Measurements from ENCODE around the gene DNAAF1.

DNAAF1 gene

DNA sequence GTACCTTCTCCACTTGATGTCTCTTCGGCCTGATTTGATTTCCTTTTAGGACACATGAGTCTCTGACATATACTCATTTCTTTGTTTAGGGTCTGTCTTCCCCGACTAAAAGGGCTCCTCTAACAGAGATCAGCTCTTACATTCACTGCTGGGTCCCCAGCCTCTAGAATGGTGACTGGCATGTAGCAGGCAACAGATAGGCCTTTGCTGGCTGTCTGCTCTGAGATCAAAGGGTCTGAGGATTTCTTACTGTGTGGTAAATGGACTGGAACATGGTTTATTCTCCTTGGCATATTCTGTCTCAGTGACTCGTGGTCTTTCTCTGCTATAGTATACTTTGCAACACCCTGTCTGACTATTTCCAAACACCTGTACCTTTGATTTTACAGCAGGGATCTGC is 16.7 kb downstream of the DNAAF1 start:
- DNase-seq, result no peak

DNA sequence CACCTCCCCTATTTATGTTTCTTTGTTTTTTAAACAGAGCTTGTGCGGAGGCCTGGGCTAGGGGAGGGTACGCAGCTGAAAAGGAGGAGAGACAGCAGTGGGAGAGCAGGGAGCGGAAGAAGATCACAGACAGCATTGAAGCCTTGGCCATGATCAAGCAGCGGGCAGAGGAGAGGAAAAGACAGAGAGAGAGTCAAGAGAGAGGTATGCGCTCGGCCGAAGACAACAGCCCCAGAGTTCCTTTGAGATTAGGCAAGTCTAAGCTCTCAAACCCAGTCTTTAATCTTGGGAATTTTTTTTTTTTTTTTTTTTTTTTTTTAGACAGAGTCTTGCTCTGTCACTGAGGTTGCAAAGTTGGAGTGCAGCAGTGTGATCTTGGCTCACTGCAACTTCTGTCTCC is 20.6 kb downstream of the DNAAF1 start:
- DNase-seq, result no peak

DNA sequence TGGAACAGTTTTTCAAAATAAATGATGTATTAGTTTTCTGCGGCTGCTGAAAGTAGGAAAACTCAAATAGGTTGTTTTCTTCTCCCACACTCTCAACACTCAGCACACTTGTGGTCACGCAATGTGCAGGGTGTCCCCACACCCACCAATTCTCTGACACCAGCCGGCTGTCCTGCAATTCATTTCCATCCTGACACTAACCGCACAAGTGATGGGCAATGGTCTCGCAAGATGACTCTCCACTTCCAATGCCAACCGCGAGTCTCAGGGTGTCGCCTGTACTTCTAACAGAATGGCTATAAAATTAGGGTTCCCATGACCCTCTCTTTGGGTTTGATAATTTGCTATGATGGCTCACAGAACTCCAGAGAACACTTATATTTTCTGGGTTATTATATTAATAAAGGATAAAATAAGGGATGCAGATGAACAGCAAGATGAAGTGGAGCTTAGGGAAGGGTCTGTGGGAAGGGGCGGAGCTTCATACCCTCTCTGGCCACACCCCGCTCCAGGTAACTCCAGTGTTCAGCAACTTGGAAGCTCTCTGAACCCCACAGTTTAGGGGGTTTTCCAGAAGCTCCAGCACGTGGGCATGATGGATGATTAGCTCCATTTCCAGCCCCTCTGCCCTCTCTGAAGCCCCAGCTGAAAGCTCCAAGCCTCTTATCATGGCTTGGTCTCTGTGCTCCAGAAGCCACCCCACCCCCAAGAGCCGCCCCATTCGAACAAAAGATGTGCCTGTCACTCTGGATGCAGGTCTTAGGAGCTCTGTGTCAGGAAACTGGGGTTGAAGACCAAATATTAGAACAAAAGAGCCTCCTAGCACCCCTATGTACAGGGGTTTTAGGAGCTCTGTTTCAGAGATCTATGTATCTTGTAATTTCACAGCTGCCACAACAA is 21.9 kb downstream of the DNAAF1 start:
- no peak for DNase-seq

DNA sequence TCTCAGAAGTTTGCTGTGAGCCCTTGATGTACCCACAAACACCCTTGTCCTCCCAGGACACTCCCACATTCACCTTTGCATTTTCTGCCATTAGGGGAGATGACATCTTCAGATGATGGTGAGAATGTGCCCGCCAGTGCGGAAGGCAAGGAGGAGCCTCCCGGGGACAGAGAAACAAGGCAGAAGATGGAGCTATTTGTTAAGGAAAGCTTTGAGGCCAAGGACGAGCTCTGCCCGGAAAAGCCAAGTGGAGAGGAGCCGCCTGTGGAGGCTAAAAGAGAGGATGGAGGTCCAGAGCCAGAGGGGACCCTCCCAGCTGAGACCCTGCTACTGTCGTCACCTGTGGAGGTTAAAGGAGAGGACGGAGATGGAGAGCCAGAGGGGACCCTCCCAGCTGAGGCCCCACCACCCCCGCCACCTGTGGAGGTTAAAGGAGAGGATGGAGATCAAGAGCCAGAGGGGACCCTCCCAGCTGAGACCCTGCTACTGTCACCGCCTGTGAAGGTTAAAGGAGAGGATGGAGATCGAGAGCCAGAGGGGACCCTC is 24.7 kb downstream of the DNAAF1 start:
- no peak for DNase-seq

DNA sequence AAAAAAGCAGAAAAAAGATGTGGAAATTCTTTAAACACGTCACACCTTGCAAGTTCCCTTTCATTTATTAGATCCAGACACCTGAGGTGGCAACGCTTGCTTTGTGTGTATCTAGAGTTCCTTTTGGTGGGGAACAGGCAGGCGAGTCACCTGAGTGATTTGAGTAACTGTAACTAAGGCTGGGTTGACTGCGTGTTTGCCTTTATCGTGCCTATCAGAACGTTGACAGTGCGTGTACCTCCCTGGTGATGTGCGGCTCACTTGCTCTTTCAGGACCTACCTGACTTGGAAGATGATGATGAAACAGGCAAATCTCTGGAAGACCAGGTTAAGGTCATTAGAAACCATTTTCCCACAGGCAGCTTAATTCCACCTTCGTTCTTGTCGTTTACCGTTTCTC is 29.3 kb downstream of the DNAAF1 start:
- no peak for DNase-seq

DNA sequence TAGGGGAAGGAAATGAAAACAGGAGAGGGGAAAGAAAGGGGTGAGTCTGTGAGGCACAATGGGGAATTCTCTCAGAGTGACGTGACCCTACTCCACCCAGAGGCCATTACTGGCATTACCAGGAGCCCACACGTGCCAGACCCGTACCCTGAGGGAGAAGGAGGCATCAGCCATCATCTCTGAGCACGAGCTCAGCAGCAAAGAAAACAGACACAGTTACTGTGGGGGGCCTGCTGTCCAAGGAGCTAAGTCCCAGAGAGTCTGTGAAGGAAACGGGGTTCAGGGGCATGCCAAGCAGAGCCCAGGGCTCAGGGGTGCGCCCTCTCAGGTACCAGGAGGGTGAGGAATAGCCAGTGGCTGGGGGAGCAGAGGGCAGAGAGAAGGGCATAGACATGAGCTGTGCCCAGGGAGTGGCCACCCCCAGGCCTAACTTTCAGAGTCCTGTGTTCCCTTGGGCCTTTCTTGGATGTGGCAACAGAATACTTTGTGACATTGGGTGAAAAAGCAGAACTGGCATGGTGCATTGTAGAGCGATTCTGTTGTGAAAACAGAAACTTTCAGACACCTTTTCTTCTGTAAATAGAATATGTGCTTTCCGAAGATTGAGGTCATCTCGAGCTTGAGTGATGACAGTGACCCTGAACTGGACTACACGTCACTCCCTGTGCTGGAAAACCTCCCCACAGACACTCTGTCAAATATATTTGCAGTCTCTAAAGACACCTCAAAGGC is 30.4 kb downstream of the DNAAF1 start:
- DNase-seq, result no peak

DNA sequence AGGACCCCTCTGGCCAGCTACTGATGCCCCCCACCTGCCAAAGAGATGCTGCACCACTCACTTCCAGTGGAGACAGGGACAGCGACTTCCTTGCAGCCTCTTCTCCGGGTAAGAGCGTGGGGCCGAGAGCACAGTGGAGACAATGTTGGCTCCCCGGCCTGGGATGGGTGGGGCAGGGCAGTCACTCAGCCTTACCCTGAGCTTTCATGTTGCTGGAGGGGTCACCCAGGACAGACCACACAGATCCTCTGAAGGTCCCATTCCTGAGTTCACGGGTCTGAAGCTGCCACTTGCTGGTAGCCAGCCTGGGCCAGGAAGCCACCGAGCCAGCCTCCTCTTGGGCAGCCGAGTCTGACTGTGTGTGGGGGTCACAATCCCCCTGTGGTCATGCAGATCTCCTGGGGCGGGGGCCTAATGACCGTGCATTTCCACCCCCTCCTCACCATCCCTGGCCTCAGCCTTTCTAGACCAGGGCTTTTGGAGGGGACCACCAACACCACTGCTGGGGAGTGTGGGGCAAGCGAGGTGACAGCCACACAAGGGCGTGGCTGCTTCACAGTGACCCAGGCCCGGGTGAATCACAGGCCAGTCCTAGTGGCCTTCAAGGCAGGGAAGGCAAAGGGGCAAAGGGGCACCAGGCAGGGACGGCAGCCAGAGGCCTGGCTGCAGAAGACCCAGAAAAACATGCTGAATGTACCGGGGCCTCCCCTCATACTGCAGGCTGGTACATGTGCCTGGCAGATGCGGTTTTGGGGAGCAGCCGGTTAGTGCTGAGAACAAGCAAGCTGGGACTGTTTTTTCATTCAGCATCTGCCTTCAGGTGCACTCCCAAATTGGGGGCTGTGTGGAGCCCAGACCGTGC is 31.3 kb downstream of the DNAAF1 start:
- no peak for DNase-seq

DNA sequence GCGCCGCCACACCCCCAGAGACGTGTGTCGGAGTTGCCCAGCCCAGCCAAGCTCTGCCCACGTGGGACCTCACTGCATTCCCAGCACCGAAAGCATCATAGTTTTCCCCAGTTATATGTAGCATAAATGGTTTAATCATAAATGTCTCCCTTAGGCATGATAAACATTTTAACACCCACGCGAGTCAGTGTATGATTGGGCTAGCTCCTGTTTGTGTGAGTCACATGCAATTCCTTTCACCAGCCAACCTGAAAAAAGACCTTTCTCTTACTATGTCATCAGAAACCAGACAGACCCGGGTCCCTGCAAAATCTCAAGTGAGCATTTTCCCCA is 32.6 kb downstream of the DNAAF1 start:
- no peak for DNase-seq

DNA sequence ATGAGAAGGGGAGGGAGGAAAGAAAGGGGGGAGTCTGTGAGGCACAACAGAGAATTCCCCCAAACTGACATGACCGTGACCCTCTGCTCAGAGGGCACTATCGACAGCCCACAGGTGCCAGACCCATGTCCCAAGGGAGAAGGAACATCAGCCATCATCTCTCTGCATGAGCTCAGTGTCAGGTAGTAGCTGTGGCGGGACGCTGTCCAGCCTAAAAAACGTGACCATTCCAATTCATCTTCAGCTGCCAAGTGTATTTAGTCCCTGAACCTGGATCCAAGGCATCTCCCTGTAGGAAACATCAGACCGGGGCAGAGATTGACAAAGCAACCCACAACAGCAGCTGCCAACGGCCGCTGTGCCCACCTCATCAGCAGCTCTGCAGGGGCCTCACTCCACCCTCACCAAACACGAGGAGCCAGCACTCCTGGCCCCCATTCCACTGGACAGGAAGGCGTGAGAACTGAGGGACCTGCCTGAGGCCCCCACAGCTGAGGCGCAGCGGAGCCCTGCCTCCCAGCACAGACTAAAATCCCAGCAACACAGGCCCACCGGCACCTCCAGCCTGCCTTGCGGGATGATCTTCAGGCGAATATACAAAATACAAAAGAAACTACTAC is 33.1 kb downstream of the DNAAF1 start:
- no peak for DNase-seq

DNA sequence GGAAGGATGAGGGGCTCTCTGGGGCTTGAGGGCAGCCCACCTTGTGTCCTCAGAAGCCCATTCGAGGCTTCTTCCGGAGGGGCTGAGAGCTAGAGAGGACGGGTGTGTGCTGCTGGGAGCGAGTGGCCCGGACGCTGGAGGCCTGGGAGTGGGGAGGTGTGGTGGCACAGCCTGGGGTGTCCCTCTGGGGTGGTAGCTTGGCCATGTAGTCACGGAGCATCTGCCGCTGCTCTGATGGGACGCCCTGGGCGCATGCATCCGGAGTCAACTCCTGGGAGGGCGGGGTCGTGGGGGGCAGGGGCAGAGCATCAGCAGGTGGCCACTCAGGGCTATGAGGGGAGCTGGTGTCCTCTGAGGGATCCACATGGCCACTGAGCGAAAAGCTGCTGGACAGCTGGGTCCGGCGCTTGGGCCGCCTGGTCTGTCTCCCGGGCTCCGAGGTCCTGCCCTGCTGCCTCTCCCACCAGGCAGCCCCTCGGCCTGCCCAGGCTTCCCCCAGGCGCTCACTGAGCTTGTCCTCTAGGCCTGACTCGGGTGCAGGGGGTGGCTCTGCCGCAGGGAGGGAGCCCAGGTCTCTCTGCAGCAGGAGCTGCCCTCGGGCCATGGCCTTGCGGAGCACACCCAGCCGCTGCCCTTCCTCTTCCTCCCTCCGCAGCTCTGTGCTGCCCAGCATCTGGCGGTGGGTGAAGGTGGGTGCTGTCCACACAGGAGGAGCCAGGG is 33.9 kb downstream of the DNAAF1 start:
- no peak for DNase-seq

DNA sequence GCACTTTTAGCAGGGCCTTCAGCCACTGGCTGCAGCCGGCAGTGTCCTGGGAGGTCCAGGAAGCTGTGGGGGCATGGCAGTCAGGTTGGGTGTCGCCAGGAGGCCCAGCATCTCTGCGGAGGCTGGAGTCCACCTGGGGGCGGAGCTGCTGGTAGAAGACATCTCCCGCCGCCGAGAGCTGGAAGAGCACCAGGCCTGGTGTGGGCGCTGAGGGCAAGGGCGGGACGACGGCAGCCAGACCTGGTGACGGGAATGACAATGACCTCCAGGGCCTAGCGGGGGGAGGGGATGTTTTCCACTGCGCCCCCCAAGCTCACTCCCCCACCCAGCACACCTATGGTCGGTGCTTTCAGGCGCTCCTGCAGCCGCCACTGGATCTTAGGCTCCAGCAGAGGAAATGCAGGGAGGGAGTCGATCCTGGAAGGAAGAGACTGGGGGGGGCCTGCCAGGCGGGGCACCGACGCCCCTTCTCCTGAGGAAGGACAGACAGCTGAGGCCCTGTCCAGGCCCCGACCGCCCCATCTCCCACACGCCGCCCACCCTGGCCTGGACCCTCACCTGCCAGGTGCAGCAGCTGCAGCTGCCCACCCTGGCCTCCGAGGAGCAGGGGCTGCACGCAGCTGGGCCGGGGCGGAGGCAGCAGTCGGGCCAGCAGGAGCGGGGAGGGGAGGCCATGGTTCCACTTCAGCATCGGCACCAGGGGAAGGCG is 34.7 kb downstream of the DNAAF1 start:
- no peak for DNase-seq

DNA sequence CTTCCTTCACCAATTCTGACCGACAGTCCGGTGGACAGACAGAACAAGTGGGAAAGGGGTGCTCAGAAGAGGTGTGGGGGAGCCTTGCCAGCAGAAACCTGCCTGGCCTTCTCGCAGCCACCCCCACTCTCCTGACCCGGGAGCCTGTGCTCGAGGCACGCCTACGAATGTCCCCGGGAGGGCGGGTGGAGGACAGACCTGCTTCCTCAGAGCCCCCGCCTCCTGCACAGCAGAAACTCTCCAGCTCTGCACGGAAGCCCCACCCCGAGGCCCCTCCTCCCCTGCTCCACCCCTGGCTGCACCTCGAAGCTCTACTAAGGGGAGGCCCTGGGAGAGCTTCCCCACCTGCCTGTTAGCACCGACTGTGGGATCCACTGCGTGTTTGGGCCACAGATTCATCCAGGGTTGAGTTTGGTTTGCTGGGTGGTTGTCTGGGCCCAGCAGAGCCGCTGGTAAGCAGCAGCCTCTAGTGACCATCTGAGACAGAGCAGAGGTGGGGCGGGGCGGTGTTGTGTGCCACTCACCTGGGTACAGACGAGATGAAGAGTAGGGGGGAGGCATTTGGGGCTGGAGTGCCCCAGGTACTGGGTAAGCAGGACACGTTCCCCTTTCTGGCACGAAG is 35.5 kb downstream of the DNAAF1 start:
- DNase-seq, result no peak

DNA sequence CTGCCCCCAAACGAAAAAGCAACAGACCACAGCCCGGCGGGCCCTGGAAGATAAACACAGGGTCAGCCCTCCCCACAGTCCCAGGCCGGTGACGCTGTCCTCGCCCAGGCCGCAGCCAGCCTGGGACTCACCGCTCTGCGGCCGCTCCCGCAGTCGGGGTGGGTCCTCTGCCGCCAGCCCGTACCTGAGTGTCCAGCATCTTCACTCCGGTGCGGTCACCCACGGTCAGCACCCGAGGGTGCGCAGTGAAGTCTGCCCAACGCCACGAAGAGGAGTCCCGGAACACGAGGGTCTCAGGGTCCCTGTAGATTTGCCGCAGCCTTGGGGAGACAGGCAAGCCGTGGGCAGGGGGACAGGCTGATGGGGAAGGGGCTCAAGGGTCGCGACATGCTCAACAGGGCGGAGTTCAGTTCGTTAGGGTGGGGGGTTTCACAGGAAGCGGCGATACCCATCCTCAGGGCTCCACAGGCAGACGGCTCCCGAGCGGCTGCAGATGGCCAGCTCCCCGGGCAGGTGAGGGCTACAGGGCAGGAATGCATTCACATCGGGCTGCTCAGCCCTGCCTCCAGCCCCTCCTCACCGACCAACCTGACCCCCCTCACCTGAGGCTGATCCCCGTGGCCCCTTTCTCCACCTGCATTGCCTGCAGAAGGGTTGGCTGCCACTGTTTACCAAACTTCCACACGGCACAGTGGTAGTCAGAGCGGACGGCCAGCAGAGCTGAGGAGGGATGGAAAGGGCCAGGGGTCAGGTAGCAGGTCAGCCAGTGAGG is 36.2 kb downstream of the DNAAF1 start:
- DNase-seq, result no peak

DNA sequence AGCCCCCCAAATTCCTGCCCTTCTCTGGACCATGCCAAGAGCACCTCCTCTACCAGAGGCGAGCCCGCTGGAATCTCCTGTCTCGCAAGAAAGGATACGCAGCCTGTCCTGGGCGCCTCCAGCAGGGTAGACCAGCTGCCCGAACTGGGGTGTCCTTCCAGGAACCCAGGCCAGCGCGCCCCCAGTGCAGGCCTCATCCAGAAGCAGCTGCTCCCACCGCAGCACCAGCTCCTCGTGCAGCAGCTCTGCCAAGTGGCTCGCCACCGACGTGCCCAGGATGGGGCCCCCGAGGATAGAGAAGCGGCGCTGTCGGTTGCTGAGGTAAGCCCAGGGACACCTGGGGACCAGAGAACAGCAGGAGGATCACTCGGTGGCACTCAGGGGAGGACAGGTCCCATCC is 37.0 kb downstream of the DNAAF1 start:
- no peak for DNase-seq

DNA sequence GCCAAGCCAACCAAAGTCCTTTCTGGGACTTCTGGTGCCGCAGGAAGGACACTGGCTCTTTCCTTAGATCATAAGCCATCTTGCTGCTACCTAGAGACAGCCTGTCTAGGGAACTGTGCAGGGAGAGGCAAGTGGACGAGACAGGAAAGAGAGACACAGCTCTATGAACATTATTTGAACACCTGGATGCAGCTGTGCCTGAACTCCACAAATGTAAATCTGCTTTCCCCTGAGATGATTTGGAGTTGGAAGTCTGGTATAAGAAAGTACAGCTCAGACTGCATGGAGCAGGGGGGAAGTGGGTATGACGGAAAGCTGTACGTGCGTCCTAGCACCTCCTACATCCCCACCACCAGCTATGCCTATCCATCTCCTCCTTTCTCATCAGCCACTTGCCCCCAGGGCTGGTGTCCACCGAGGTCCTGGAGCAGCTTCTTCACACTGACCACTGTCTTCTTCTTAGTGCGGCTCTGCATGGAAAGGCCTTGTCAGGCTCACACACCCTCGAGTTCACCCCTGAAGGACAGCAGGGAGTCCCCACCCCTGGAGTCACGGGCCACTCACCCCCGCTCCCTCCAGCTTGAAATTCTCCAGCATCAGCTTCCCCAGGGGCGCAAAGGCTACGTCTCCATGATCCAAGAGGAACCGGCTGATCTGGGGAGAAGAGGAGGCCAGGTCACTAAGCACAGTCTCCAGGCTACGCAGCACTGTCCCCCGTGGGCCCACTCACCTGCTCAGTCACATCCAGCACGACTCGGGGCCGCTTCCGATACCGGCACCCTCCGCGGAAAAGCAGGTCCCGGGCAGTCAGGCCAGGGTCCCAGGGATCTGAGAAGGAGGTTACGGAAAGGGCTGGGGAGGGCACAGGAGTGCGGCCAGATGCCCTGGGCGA is 37.8 kb downstream of the DNAAF1 start:
- DNase-seq, result no peak

DNA sequence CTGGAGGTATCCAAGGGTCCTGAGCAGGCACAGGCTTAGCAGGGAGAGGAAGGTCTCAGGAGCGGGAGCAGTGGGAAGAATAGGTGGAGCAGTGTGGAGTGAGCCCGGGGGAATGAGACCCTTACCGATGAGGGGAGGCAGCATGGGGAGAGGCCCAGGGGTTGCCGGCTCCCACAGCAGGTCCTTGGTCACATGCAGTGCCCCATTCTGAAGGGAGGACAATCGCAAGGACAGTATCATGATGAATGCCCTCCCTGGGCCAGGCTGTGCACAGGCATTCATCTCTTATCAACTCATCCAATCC is 38.4 kb downstream of the DNAAF1 start:
- no peak for DNase-seq

DNA sequence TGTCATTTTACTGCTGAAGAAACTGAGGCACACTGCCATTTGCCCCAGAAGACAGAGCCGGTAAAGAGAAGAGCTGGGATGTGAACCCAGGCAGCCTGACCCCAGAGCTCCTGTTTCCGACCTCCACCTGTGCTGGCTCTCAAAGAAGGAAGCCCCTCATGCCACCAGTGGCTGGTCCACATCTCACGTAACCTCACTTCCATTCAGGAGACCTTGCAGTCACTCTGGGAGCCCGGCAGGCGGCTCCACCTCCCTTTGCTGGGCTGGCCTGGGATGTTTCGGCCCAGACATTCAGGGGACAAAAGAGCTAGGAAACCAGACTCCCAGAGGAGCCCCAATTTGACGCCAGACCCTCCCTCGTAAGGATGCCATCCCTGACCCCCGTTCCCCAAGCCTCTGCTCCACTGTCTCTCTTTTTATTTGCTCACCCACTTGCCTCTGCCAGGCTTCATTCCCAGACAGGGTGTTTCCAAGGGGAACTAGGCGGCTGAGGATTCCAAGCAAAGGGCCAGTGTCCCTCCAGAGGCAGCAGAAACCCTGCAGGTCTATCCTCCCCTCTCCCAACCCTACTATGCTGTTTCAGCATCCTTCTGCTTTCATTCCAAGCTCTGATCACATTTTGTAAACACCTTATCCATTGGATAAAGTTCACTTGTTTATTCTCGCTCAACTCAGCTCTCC is 38.9 kb downstream of the DNAAF1 start:
- DNase-seq, result no peak

DNA sequence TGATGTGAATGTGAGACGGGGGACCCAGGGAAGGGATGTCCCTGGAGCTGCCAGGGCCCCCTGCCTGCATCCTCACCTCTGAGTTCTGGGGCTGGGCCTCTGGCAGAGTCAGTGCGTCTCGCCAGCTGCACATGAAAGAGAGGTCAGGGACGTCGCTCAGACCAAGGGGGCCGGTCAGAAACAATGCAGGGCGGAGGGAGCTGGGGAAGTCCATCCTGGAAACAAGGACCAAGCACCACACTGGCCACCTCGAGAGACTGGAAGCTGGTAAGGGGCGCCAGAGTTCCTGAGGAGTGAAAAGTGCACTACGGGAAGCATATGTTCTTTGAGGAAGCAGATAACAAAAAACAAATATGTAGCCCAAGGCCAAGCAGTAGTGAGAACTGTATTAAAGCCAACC is 39.7 kb downstream of the DNAAF1 start:
- no peak for DNase-seq
